ENCODE results near the gene CLEC2L. TPM values are rescaled to one million over a fixed set of nuclear protein-coding genes. Genes with fewer than 3 reads are reported as not detected.

Gene CLEC2L
- total RNA-seq, result not detected in 2 replicates

DNA sequence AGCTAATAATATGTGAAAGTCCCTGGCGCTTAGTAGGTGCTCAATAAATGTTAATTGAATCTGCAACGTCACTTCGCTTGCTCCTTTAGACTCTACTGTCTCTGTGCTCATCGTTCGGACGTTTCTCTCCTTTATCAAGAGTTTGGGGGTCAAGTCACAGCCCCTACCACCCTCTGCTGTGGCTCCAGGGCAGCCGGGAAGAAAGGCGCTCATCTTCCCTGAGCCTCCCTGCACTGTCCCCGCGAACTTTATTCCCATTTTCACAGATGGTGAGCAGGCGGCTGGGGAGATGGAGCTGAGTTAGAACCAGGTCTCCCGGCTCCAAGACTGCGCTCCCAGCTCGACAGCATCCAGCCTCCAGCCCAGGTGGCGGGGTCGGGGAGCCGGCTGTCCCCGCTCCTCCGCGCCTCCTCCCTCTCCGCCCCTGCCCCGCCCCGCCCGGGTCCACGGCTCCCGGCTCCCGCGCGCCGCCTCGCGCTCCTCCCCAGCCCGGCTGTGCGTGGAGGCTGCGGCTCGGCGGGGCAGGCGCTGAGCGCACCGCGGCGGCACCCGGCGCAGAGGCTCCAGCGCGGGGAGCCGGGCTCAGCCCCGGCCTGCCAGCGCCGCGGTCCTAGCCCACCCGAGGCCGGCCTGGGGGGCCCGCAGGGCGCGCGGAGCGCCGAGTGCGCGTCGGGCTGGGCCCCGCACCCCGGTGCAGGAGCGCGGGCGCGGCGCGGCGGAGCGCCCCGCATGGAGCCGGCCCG, at the start of gene CLEC2L:
CLEC2L (plus strand) TSS at position 487 of the 743 bp plus-strand sequence; CDS start at position 730, 243 bp downstream.

Other genes starting within 250 kb of the CLEC2L start
- gene FMC1, start 182.3 kb upstream of the CLEC2L start, total RNA-seq, result 6.8 and 13.2 TPM in 2 replicates
- 38.9 and 57.5 TPM in 2 replicates for gene LUC7L2, start 163.8 kb upstream of the CLEC2L start, total RNA-seq
- gene KLRG2, start 40.0 kb upstream of the CLEC2L start, total RNA-seq, result under 0.01 and 0.20 TPM in 2 replicates